Epithelial cell of proximal tubule (primary cell): ENCODE measurements around the gene ABCA7. TPM values are rescaled to one million over a fixed set of nuclear protein-coding genes. Genes with fewer than 3 reads are reported as not detected.

ENCODE experiments used
- DNase-seq: peaks from one replicate; pipeline ENCODE4 v3.0.0-alpha.2; 2011; ENCODE audit warnings: low read depth
- H3K4me3 ChIP-seq: 2 replicates; pipeline ENCODE4 v1.5.1; 2011; ENCODE audit warnings: low read depth, mild to moderate bottlenecking, low read length
- CTCF ChIP-seq: conservative IDR thresholded peaks from 2 replicates; pipeline ENCODE4 v1.5.1; 2012; ENCODE audit warnings: low read depth, mild to moderate bottlenecking, low read length
- total RNA-seq: library from RNA; depleted of rRNA; stranded (reverse); fragments of >200 nt; gene quantifications from 2 replicates; pipeline ENCODE4 v1.2.3, GENCODE V29; 2015

ABCA7 gene
- total RNA-seq, 1 donor from 2014 or later = 9.7 TPM

DNA sequence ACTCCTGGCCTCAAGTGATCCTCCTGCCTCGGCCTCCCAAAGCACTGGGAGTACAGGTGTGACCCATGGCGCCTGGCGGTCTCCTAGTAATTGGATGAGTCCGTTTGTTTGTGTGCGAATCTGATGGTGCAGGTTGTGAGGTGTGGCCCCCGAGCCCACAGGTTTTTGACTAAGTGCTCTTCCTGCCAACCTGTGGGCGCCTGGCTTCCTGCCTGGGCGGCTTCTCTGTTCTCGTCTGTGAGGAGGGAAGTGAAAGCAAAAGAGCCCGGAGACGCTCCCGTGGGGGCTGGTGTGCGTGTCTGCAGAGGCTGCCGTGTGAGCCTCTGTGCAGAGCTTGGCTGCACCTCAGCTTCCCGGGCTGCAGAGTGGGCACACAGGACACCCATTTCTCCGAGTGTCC lies 37.0 kb downstream of the ABCA7 start:
- DNase-seq = no peak
- TF ChIP-seq CTCF = no peak
- peak overlapping the region; percentile 54 for H3K4me3 ChIP-seq

- no peak overlapping the region for H3K4me3 ChIP-seq
- no peak for TF ChIP-seq CTCF
- DNase-seq = no peak
Observed at GRCh38 chr19:1079566-1080111, 39.7 kb downstream of the ABCA7 start.

DNA sequence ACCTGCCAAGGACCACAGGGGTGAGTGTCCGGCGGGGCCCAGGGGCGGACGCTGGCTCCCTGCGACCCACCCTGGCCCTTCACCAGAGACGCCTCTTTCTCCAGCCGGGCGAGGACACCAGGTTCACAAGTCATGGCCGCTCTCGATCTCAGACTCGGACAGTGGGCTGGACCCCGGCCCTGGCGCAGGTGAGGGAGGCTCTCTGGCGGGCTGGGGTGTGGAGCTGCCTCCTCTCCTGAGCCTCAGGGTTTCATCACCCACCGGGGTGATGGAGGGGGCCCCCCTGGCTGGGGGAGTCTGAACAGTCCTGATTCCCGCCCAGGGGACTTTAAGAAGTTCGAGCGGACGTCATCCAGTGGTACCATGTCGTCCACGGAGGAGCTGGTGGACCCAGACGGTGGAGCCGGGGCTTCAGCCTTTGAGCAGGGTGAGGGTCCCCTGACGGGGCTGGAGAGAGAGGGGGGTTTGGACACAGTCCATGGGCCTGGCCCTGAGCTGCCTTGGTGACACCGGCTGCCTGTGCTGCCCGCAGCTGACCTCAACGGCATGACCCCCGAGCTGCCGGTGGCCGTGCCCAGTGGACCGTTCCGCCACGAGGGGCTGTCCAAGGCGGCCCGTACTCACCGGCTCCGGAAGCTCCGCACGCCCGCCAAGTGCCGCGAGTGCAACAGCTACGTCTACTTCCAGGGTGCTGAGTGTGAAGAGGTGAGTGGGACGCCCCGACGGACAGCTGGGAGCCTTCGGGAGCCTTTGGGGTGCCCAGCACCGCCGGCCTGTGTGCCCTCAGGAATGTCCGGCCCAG lies 40.7 kb downstream of the ABCA7 start:
- H3K4me3 ChIP-seq = no peak overlapping the region
- no peak for DNase-seq
- no peak for TF ChIP-seq CTCF

DNA sequence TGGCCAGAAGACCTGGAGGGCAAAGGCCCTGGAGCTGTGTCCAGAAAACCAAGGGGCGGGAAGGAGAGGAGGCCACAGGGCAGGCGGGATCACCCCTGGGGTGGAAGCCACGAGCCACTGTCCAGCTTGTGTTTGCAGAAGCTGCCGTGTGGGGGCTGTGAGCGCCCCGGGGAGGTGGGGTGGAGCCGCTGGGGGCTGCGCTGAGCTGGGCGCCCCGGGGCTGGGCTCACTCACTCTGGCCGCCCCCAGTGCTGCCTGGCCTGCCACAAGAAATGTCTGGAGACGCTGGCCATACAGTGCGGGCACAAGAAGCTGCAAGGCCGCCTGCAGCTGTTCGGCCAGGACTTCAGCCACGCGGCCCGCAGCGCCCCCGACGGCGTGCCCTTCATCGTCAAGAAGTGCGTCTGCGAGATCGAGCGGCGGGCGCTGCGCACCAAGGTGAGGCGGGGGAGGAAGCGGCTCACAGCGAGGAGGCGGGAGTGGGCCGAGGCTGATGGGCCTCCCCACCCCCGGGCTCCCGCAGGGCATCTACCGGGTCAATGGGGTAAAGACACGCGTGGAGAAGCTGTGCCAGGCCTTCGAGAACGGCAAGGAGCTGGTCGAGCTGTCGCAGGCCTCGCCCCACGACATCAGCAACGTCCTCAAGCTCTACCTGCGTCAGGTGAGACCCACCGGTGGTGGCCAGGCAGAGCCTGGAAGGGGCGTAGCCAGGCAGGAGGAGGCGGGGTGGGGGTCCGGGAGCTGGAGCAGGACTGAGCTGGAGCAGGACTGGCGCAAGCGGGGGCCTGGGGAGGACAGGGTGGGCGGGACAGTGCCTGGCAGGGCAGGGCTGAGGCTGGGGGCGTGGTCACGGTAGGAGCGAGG lies 41.6 kb downstream of the ABCA7 start:
- peak overlapping the region; percentile 24 for H3K4me3 ChIP-seq
- no peak for TF ChIP-seq CTCF
- no peak for DNase-seq

DNA sequence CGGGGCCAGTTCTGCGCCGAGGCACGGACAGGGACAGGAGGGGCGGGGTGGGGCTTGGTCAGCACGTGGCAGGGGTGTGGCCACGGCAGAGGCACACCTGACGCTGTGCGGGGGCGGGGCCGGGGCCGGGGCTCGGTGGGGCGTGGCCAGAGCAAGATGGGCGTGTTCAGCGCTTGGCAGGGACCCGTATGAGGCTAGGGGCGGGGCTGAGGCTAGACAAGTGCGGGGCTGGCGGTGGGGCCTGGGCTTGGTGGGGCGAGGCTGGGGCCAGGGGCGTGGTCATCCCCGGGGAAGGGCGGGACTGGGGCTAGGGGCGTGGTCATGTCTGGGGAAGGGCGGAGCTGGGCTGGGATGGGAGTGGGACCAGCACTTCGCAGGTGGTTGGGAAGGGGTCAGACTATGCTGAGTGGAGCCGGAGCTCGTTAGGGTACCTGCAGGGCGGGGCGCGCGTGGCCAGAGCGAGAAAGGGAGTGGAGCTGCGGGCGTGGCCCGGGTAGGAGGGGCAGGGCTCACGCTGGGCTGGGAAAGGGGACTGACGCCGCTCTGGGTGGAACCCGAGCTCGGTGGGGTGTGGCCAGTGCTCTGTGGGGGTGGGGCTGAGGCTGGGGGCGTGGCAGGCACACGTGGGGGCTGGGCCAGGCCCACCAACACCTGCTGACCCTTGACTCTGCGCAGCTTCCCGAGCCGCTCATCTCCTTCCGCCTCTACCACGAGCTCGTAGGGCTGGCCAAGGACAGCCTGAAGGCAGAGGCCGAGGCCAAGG lies 42.4 kb downstream of the ABCA7 start:
- peak overlapping the region; percentile 45 for H3K4me3 ChIP-seq
- DNase-seq = no peak
- no peak for TF ChIP-seq CTCF

DNA sequence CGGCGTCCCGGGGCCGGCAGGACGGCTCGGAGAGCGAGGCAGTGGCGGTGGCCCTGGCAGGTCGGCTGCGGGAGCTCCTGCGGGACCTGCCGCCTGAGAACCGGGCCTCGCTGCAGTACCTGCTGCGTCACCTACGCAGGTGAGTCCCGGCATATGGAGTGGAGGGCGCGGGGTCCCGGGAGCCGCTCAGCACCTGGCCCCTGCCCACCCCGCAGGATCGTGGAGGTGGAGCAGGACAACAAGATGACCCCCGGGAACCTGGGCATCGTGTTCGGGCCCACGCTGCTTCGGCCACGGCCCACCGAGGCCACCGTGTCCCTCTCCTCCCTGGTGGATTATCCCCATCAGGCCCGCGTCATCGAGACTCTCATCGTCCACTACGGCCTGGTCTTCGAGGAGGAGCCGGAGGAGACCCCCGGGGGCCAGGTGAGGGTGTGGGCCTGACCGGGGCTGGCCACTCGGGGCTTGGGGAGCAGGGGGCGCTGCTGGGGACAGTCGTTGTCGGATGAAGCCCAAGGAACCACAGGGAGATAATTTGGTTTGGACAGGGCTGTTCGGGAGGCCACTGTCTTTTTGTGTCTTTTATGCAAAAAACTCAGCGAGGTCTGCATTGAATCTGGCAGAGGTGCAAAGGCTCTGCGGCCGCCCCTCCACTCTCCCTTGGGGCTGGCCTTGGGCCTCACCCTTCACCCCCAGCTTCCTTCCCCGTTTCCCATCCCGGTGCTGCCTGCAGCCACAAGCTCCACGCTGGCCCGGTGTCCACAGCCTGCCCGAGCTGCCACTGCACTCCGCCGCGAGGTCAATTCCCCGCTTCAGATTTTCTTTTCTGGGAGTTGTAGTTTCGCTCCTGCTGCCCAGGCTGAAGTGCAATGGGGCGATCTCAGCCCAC lies 43.3 kb downstream of the ABCA7 start:
- no peak for DNase-seq
- no peak for TF ChIP-seq CTCF
- peak overlapping the region; percentile 45 for H3K4me3 ChIP-seq
